IMR-90 (cell line): ENCODE data around the gene LIMS2. TPM values are rescaled to one million over a fixed set of nuclear protein-coding genes. Genes with fewer than 3 reads are reported as not detected.

Experiments
- ATAC-seq: fragments of 200-7000 bp; cut with Tn5 transposase; 2 replicates; pipeline ENCODE4 v1.9.1; 2020; ENCODE audit warnings: low read depth, mild to moderate bottlenecking, moderate library complexity
- BruUV-seq: library from RNA; stranded (reverse); fragments of 400-500 nt; replicated peaks from 2 replicates; lab custom pipeline; 2021; lab: Mats Ljungman, UMichigan
- CTCF ChIA-PET: fragments of 300-600 bp; formaldehyde crosslinking; extraction: SDS; loops from one replicate; lab custom pipeline; 2021; ENCODE audit warnings: antibody characterized with exemption; lab: Yijun Ruan, JAX
- POLR2A ChIA-PET: fragments of 300-600 bp; sonication (Branson Sonifier 250); formaldehyde crosslinking; loops from one replicate; lab custom pipeline; 2022; ENCODE audit warnings: antibody characterized with exemption; ENCODE audit not compliant: unreplicated experiment; lab: Charles Lee
- DNase-seq: peaks from one replicate; pipeline ENCODE4 v3.0.0; 2013
- H2AFZ ChIP-seq: replicated peaks from 2 replicates; pipeline ENCODE3; 2013; ENCODE audit warnings: low read length, mild to moderate bottlenecking; ENCODE audit not compliant: poor library complexity
- H2AK5ac ChIP-seq: 2 replicates; pipeline ENCODE4 v1.6.1; 2013; ENCODE audit warnings: low read depth, low read length, inconsistent platforms
- H2AK9ac ChIP-seq: replicated peaks from 2 replicates; pipeline ENCODE3; 2013; ENCODE audit warnings: mild to moderate bottlenecking, low read depth, low read length, moderate library complexity; ENCODE audit not compliant: poor library complexity
- H2BK120ac ChIP-seq: 2 replicates; pipeline ENCODE4 v1.6.1; 2013; ENCODE audit warnings: low read depth, low read length, inconsistent platforms
- H2BK15ac ChIP-seq: 3 replicates; pipeline ENCODE4 v1.6.1; 2013; ENCODE audit warnings: low read depth, low read length, inconsistent platforms
- H2BK20ac ChIP-seq: 2 replicates; pipeline ENCODE4 v1.6.1; 2013; ENCODE audit warnings: low read depth, mild to moderate bottlenecking, inconsistent platforms, low read length, moderate library complexity
- H2BK5ac ChIP-seq: 2 replicates; pipeline ENCODE4 v1.6.1; 2013; ENCODE audit warnings: mild to moderate bottlenecking, low read depth, low read length, inconsistent platforms; ENCODE audit not compliant: poor library complexity, severe bottlenecking
- H3K14ac ChIP-seq: replicated peaks from 2 replicates; pipeline ENCODE4 v1.6.1; 2013; ENCODE audit warnings: low read depth, low read length, inconsistent platforms
- H3K18ac ChIP-seq: 2 replicates; pipeline ENCODE4 v1.6.1; 2013; ENCODE audit warnings: low read depth, low read length, control low read depth
- H3K23ac ChIP-seq: 2 replicates; pipeline ENCODE4 v1.6.1; 2013; ENCODE audit warnings: low read depth, low read length, inconsistent platforms
- H3K27ac ChIP-seq: 2 replicates; pipeline ENCODE4 v1.5.1; 2013; ENCODE audit warnings: mild to moderate bottlenecking, control low read depth, low read length; ENCODE audit not compliant: insufficient read depth
- H3K27me3 ChIP-seq: 2 replicates; pipeline ENCODE4 v1.6.1; 2013; ENCODE audit warnings: low read length; ENCODE audit not compliant: control insufficient read depth, insufficient read depth
- H3K36me3 ChIP-seq: 2 replicates; pipeline ENCODE4 v1.6.1; 2013; ENCODE audit warnings: low read length, mixed read lengths; ENCODE audit not compliant: control insufficient read depth, insufficient read depth
- H3K4ac ChIP-seq: 2 replicates; pipeline ENCODE4 v1.6.1; 2013; ENCODE audit warnings: low read depth, low read length, inconsistent platforms
- H3K4me1 ChIP-seq: 2 replicates; pipeline ENCODE4 v1.6.1; 2013; ENCODE audit warnings: low read length, mixed read lengths; ENCODE audit not compliant: control insufficient read depth, insufficient read depth
- H3K4me2 ChIP-seq: 2 replicates; pipeline ENCODE4 v1.6.1; 2013; ENCODE audit warnings: low read depth, mild to moderate bottlenecking, control low read depth, low read length, moderate library complexity
- H3K4me3 ChIP-seq: 2 replicates; pipeline ENCODE4 v1.5.1; 2013; ENCODE audit warnings: low read depth, mild to moderate bottlenecking, control low read depth, low read length, moderate library complexity; ENCODE audit not compliant: insufficient read depth
- H3K56ac ChIP-seq: 2 replicates; pipeline ENCODE4 v1.6.1; 2013; ENCODE audit warnings: low read length, inconsistent platforms; ENCODE audit not compliant: insufficient read depth; ENCODE audit errors: extremely low read depth
- H3K79me1 ChIP-seq, 2 experiments: 2 replicates each; pipeline ENCODE4 v1.6.1; 2013; ENCODE audit warnings: low read length in 2 of 2, inconsistent platforms in 1 of 2, low read depth in 1 of 2
- H3K9ac ChIP-seq: 2 replicates; pipeline ENCODE4 v1.6.1; 2013; ENCODE audit warnings: low read depth, low read length, control low read depth
- H3K9me1 ChIP-seq: 2 replicates; pipeline ENCODE4 v1.6.1; 2013; ENCODE audit warnings: low read length, inconsistent platforms; ENCODE audit not compliant: insufficient read depth
- H3K9me3 ChIP-seq: 2 replicates; pipeline ENCODE4 v1.6.1; 2013; ENCODE audit warnings: low read length; ENCODE audit not compliant: control insufficient read depth, insufficient read depth
- H4K20me1 ChIP-seq: 2 replicates; pipeline ENCODE4 v1.6.1; 2013; ENCODE audit warnings: low read length, inconsistent platforms; ENCODE audit not compliant: insufficient read depth
- H4K5ac ChIP-seq: 2 replicates; pipeline ENCODE4 v1.6.1; 2013; ENCODE audit warnings: mild to moderate bottlenecking, low read depth, low read length, control low read depth
- H4K8ac ChIP-seq, 2 experiments: 2 replicates each; pipeline ENCODE4 v1.6.1; 2013; ENCODE audit warnings: low read depth in 2 of 2, low read length in 2 of 2, control low read depth in 1 of 2, inconsistent platforms in 1 of 2
- H4K91ac ChIP-seq: 2 replicates; pipeline ENCODE4 v1.6.1; 2013; ENCODE audit warnings: low read depth, low read length, inconsistent platforms; ENCODE audit not compliant: insufficient read depth
- MAZ ChIP-seq: IDR thresholded peaks from 2 replicates; pipeline ENCODE4 v1.6.1; 2012; ENCODE audit warnings: low read depth, mild to moderate bottlenecking, low read length, improper control_type of control experiment, moderate library complexity, borderline replicate concordance
- NFE2L2 ChIP-seq: fragments of 150-350 bp; IDR thresholded peaks from 2 replicates; pipeline ENCODE4 v1.6.1; 2016; ENCODE audit warnings: low read depth, mild to moderate bottlenecking, low read length
- POLR2A ChIP-seq: IDR thresholded peaks from 2 replicates; pipeline ENCODE4 v1.6.1; 2012; ENCODE audit warnings: mild to moderate bottlenecking, low read depth, low read length
- WGBS, 2 experiments: methylation state at CpG; one replicate each; pipeline versions ENCODE4 v1.1.5 to v1.1.7; 2013; ENCODE audit warnings: missing lambda C conversion rate in 2 of 2; ENCODE audit not compliant: insufficient read length in 1 of 2; ENCODE audit errors: extremely low coverage in 2 of 2; 5-methylcytosine and 5-hydroxymethylcytosine counted together
- dilution Hi-C: fragments of 300-500 bp; cut with HindIII; formaldehyde crosslinking; loops from one replicate; pipeline ENCODE4 v1.14.3; 2018; ENCODE audit warnings: low sequenced_read_pairs; ENCODE audit not compliant: unreplicated experiment
- in situ Hi-C: fragments of 300-500 bp; cut with MboI; formaldehyde crosslinking; loops from 3 replicates; pipeline ENCODE4 v1.14.3; 2019; ENCODE audit warnings: low sequenced_read_pairs, inconsistent platforms, mixed read lengths
- intact Hi-C: fragments of 100-400 bp; cut with micrococcal nuclease; formaldehyde crosslinking; loops from 2 replicates; pipeline ENCODE4 v1.10.0; 2022
- polyA plus RNA-seq, 3 experiments: library from polyadenylated mRNA; depleted of rRNA; stranded (reverse); fragments of >200 nt; gene quantifications; 2 replicates each; pipeline ENCODE4 v1.2.3, GENCODE V29; 2012; ENCODE audit warnings: low replicate concordance in 1 of 3
- total RNA-seq: library from RNA; depleted of rRNA; stranded (reverse); fragments of >200 nt; gene quantifications from 2 replicates; pipeline ENCODE4 v1.2.3, GENCODE V29; 2012

The LIMS2 gene
- total and polyA plus RNA-seq, 2 of the 4 experiments (the other 2 are of a cell fraction) = 1.3 to 18.8 TPM

GRCh38 chr2:127701193-127701650 is 25.9 kb upstream of the LIMS2 start, which contains the start of gene SFT2D3:
Gene SFT2D3 (plus strand): TSS chr2:127701497. CDS start chr2:127701529, 32 bp downstream.
- Histone ChIP-seq H3K4me3 (peak within 1 kb of the TSS; percentile 85), H2BK5ac (peak within 1 kb of the TSS; percentile 94), H3K18ac (peak within 1 kb of the TSS; percentile 91), H3K79me1 (peaks cover 14 to 45% of the 10 kb centered on the region in 2 experiments), H4K20me1 (peaks cover 11% of the 10 kb centered on the region; the same call in 1 of the 2 replicates), H3K4ac (peak within 1 kb of the TSS; percentile 92), H4K8ac (peak within 1 kb of the TSS; percentile 91 to 100), H2AK5ac (peak within 1 kb of the TSS; percentile 97), H4K5ac (peak within 1 kb of the TSS; percentile 99), H3K36me3 (peaks cover 9% of the 10 kb centered on the region; the same call in 1 of the 2 replicates), H2AFZ (peak within 1 kb of the TSS; percentile 99), H2BK20ac (no peak within 1 kb of the TSS), H3K56ac (peak within 1 kb of the TSS; percentile 76), H3K27ac (peak within 1 kb of the TSS; percentile 91), H2AK9ac (peak within 1 kb of the TSS; percentile 93), H3K9me3 (no peaks in the 10 kb centered on the region), H3K23ac (peak within 1 kb of the TSS; percentile 88), H2BK15ac (0 out of 3 replicates have a peak within 1 kb of the TSS, but pooled peaks have one; percentile 27), H3K4me1 (peaks cover 8% of the 10 kb centered on the region), H3K9me1 (peaks cover 13% of the 10 kb centered on the region), H2BK120ac (peak within 1 kb of the TSS; percentile 59), H3K14ac (peak within 1 kb of the TSS; percentile 86), H4K91ac (peak within 1 kb of the TSS; percentile 77), H3K27me3 (no peaks in the 10 kb centered on the region), H3K4me2 (peak within 1 kb of the TSS; percentile 99), H3K9ac (peak within 1 kb of the TSS; percentile 98)
- dilution Hi-C loops (no loop called here), in situ Hi-C loops (no loop called here), intact Hi-C loops (loop anchor here (10.0 kb wide), 1 partner anchor 176 kb away; the partner anchor contains the start of gene IWS1)
- TF ChIP-seq POLR2A = peak; percentile 93
- no peak for TF ChIP-seq NFE2L2
- peak; percentile 31; the same call in 1 of the 2 replicates for TF ChIP-seq MAZ
- DNase-seq (peak; percentile 89), ATAC-seq (peak; percentile 92)
- ChIA-PET POLR2A (no interaction called here), CTCF (no interaction called here)
- BruUV-seq = no TSS peak
- 0% methylated on average over 13 of the region's 44 CpGs; no CpG with 5 or more reads in 1 of the 2 experiments for WGBS, 2 experiments
